T-cell (primary cell): Measurements from ENCODE around the gene ZNF229. TPM values are rescaled to one million over a fixed set of nuclear protein-coding genes. Genes with fewer than 3 reads are reported as not detected.
"Not testable (repeated sequence)": the region's sequence is repeated elsewhere in the genome, so short reads cannot be mapped to it uniquely, and the experiment has no call there.

Experiments
- ATAC-seq, 4 experiments: fragments of 200-7000 bp in 3 of 4; fragments of 150-1000 bp in 1 of 4; cut with Tn5 transposase; replicated peaks in 1 of 4; 1 replicate in 3 of 4; 2 replicates in 1 of 4; pipeline ENCODE4 v1.10.0; 2021; ENCODE audit warnings: moderate library complexity in 3 of 4, mild to moderate bottlenecking in 2 of 4, moderate number of reproducible peaks in 1 of 4
- CTCF ChIA-PET, 2 donors: fragments of 300-600 bp; sonication (Branson Sonifier 250); formaldehyde crosslinking; loops; one replicate each; lab custom pipeline; 2022; ENCODE audit warnings: antibody characterized with exemption in 2 of 2; lab: Charles Lee
- POLR2A ChIA-PET, 2 donors: fragments of 300-600 bp; sonication (Branson Sonifier 250); formaldehyde crosslinking; loops; one replicate each; lab custom pipeline; 2022; ENCODE audit warnings: antibody characterized with exemption in 2 of 2; lab: Charles Lee
- DNase-seq, 35 experiments: peaks; one replicate each; pipeline versions ENCODE4 v3.0.0 to v3.0.0-alpha.2; 2013 to 2023
- H3K27ac ChIP-seq: one replicate; pipeline ENCODE4 v1.5.1; 2013; ENCODE audit warnings: low read length
- H3K27me3 ChIP-seq, 2 experiments: replicated peaks in 1 of 2; 1 replicate in 1 of 2; 2 replicates in 1 of 2; pipeline versions ENCODE4 v1.6.1 to v1.7.0; 2013; ENCODE audit warnings: low read length in 1 of 2, mixed read lengths in 1 of 2; ENCODE audit not compliant: control insufficient read depth in 2 of 2, insufficient read depth in 2 of 2; ENCODE audit errors: extremely low read depth in 1 of 2
- H3K36me3 ChIP-seq, 2 donors: 1 replicate in 1 of 2; 2 replicates in 1 of 2; pipeline versions ENCODE4 v1.6.1 to v1.7.0; 2013; ENCODE audit warnings: low read length in 1 of 2; ENCODE audit not compliant: control insufficient read depth in 2 of 2, insufficient read depth in 1 of 2; ENCODE audit errors: extremely low read depth in 1 of 2
- H3K4me1 ChIP-seq, 2 experiments: 1 replicate in 1 of 2; 2 replicates in 1 of 2; pipeline versions ENCODE4 v1.6.1 to v1.7.0; 2013; ENCODE audit warnings: low read length in 2 of 2, mixed read lengths in 1 of 2; ENCODE audit not compliant: insufficient read depth in 2 of 2, control insufficient read depth in 1 of 2; ENCODE audit errors: extremely low read depth in 1 of 2
- H3K4me3 ChIP-seq, 2 donors: 1 replicate in 1 of 2; 2 replicates in 1 of 2; pipeline versions ENCODE4 v1.5.1 to v1.7.0; 2013; ENCODE audit warnings: mild to moderate bottlenecking in 2 of 2, low read length in 1 of 2, moderate library complexity in 1 of 2; ENCODE audit not compliant: control insufficient read depth in 1 of 2; ENCODE audit errors: extremely low read depth in 1 of 2
- H3K9me3 ChIP-seq: 2 replicates; pipeline ENCODE4 v1.7.0; 2013
- H3K27ac Mint-ChIP-seq, 2 donors: one replicate each; pipeline ENCODE4 v1.8.0; 2020 to 2021; ENCODE audit warnings: mild to moderate bottlenecking in 2 of 2, mixed read lengths in 2 of 2
- H3K27me3 Mint-ChIP-seq, 2 donors: one replicate each; pipeline ENCODE4 v1.8.0; 2021 to 2022; ENCODE audit warnings: mixed read lengths in 2 of 2
- H3K36me3 Mint-ChIP-seq: one replicate; pipeline ENCODE4 v1.8.0; 2021; ENCODE audit warnings: mixed read lengths
- H3K4me1 Mint-ChIP-seq, 3 donors: one replicate each; pipeline ENCODE4 v1.8.0; 2020 to 2022; ENCODE audit warnings: mixed read lengths in 3 of 3, mild to moderate bottlenecking in 1 of 3
- H3K4me3 Mint-ChIP-seq, 3 donors: one replicate each; pipeline ENCODE4 v1.8.0; 2020 to 2022; ENCODE audit warnings: mild to moderate bottlenecking in 3 of 3, mixed read lengths in 3 of 3, moderate library complexity in 3 of 3
- H3K9me3 Mint-ChIP-seq, 3 donors: one replicate each; pipeline ENCODE4 v1.8.0; 2020 to 2022; ENCODE audit warnings: mixed read lengths in 3 of 3
- WGBS: methylation state at CpG from one replicate; pipeline ENCODE4 v1.1.5; 2013; ENCODE audit warnings: missing lambda C conversion rate; ENCODE audit not compliant: insufficient coverage; 5-methylcytosine and 5-hydroxymethylcytosine counted together
- total RNA-seq, 35 experiments: library from RNA in 6 of 35; stranded (reverse) in 6 of 35; fragments of 120-200 nt in 1 of 35; gene quantifications; one replicate each; pipeline versions ENCODE4 v1.2.1 to v1.2.4 and lab custom pipeline; 2013 to 2026

ZNF229 gene
- total RNA-seq, 5 donors from 2014 or later (not counting 1 experiment from before 2014, with no cell fraction given): 0.54 to 2.5 (median 1.7) TPM

DNA sequence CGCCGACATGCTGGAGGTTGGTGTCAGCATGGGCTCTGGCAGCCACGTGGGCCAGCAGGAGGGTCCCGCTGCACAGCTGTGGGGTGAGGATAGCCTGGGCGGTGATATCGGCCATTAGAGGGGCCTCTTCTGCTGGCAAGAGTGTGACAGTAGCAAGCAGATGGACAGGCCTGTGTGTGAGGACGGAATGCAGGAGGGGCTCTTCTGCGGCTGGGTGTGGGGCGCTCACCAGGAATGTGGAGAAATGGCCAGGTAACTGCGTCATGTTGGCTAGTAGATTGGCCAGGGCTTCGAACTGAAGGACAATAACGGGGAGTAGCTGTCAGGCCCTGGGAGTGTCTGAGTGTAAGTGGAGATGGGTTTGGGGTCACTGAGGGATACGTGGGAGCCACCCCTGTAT is 7.7 kb upstream of the ZNF229 start:
- H3K9me3 ChIP-seq, DNase-seq, H3K36me3 ChIP-seq, ATAC-seq, H3K27me3 Mint-ChIP-seq, H3K27ac Mint-ChIP-seq, POLR2A ChIA-PET, H3K4me3 ChIP-seq, CTCF ChIA-PET, H3K4me3 Mint-ChIP-seq, H3K4me1 Mint-ChIP-seq, H3K4me1 ChIP-seq, H3K27ac ChIP-seq: not testable (repeated sequence)
- H3K27me3 ChIP-seq: peaks cover 0 to 19% of the 10 kb centered on the region in 2 experiments
- no CpG with 5 or more reads among the region's 13 CpGs for WGBS
- H3K36me3 Mint-ChIP-seq: peaks cover 28% of the 10 kb centered on the region
- peaks cover 34 to 55% (median 43%) of the 10 kb centered on the region in 3 donors for H3K9me3 Mint-ChIP-seq

- Histone ChIP-seq H3K9me3 (no peaks in the 10 kb centered on the region), H3K4me3 (no peak overlapping the region), H3K4me1 (no peaks in the 10 kb centered on the region), H3K36me3 (no peaks in the 10 kb centered on the region), H3K27me3 (peaks cover 0 to 19% of the 10 kb centered on the region in 2 experiments), H3K27ac (no peak overlapping the region)
- peaks cover 34 to 59% (median 47%) of the 10 kb centered on the region in 3 donors for H3K9me3 Mint-ChIP-seq
- DNase-seq (no peak), ATAC-seq (no peak)
- H3K4me1 Mint-ChIP-seq: no peaks in the 10 kb centered on the region
- CTCF ChIA-PET: no interaction called here
- peaks cover 31% of the 10 kb centered on the region for H3K36me3 Mint-ChIP-seq
- H3K27me3 Mint-ChIP-seq: peaks cover 7 to 10% of the 10 kb centered on the region in 2 donors
- no peak overlapping the region for H3K27ac Mint-ChIP-seq
- WGBS: no CpG with 5 or more reads among the region's 4 CpGs
- H3K4me3 Mint-ChIP-seq: no peak overlapping the region
- POLR2A ChIA-PET: no interaction called here
Observed at GRCh38 chr19:44455100-44455499, 6.8 kb upstream of the ZNF229 start.

- Mint-ChIP-seq H3K27ac (no peak overlapping the region), H3K27me3 (peaks cover 10% of the 10 kb centered on the region in 2 donors), H3K36me3 (peaks cover 36% of the 10 kb centered on the region), H3K4me1 (peaks cover 7 to 10% (median 9%) of the 10 kb centered on the region in 3 donors), H3K4me3 (no peak overlapping the region), H3K9me3 (peaks cover 38 to 64% (median 59%) of the 10 kb centered on the region in 3 donors)
- DNase-seq: no peak
- WGBS: 76% methylated on average over 4 of the region's 4 CpGs
- Histone ChIP-seq H3K27ac (no peak overlapping the region), H3K4me3 (no peak overlapping the region), H3K9me3 (peaks cover 2% of the 10 kb centered on the region), H3K4me1 (peaks cover 2 to 9% of the 10 kb centered on the region in 2 experiments), H3K36me3 (no peaks in the 10 kb centered on the region), H3K27me3 (peaks cover 0 to 19% of the 10 kb centered on the region in 2 experiments)
- ChIA-PET CTCF (no interaction called here), POLR2A (no interaction called here)
- ATAC-seq: no peak
Observed at GRCh38 chr19:44452367-44452766, 4.1 kb upstream of the ZNF229 start.

GRCh38 chr19:44451687-44452086 is 3.4 kb upstream of the ZNF229 start:
- H3K27ac ChIP-seq: no peak overlapping the region
- H3K4me1 ChIP-seq: peaks cover 2 to 9% of the 10 kb centered on the region in 2 experiments
- H3K36me3 Mint-ChIP-seq: peaks cover 40% of the 10 kb centered on the region
- CTCF ChIA-PET: no interaction called here
- ATAC-seq: no peak
- peaks cover 7 to 10% (median 10%) of the 10 kb centered on the region in 3 donors for H3K4me1 Mint-ChIP-seq
- H3K4me3 Mint-ChIP-seq: no peak overlapping the region
- H3K36me3 ChIP-seq: no peaks in the 10 kb centered on the region
- H3K9me3 ChIP-seq: peaks cover 4% of the 10 kb centered on the region
- 94% methylated on average over 14 of the region's 18 CpGs for WGBS
- no peak for DNase-seq
- H3K4me3 ChIP-seq: no peak overlapping the region
- POLR2A ChIA-PET: no interaction called here
- H3K9me3 Mint-ChIP-seq: peaks cover 38 to 71% (median 62%) of the 10 kb centered on the region in 3 donors
- no peak overlapping the region for H3K27ac Mint-ChIP-seq
- peaks cover 0 to 15% of the 10 kb centered on the region in 2 experiments for H3K27me3 ChIP-seq
- H3K27me3 Mint-ChIP-seq: peaks cover 10% of the 10 kb centered on the region in 2 donors

DNA sequence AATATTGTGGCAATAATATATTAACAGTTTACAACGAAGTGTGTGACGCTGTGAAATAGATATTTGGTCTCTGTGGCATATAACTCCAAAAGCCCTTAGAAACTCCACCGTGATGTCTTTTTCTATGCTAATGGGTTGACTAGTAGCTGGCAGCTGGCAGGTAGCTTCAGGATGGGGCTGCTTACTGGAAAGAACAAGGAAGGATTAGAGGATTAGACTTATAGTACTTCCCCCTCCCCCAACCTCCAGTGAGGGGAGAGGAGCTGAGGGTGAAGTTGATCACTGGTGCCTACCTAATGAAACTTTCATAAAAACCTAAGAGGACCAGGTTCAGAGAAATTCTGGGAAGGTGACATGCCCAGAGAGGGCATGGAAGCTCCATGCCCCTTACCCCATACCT is 9.8 kb downstream of the ZNF229 start:
- Histone ChIP-seq H3K4me3 (no peak overlapping the region), H3K36me3 (peaks cover 0 to 10% of the 10 kb centered on the region in 2 donors), H3K27ac (no peak overlapping the region), H3K9me3 (peaks cover 6% of the 10 kb centered on the region), H3K4me1 (no peaks in the 10 kb centered on the region), H3K27me3 (no peaks in the 10 kb centered on the region)
- H3K27ac Mint-ChIP-seq: no peak overlapping the region
- H3K4me1 Mint-ChIP-seq: no peaks in the 10 kb centered on the region
- H3K9me3 Mint-ChIP-seq: peaks cover 27 to 67% (median 65%) of the 10 kb centered on the region in 3 donors
- H3K36me3 Mint-ChIP-seq: peaks cover 37% of the 10 kb centered on the region
- ATAC-seq (no peak), DNase-seq (no peak)
- WGBS: no CpG with 5 or more reads among the region's 3 CpGs
- POLR2A ChIA-PET: no interaction called here
- no peak overlapping the region for H3K4me3 Mint-ChIP-seq
- H3K27me3 Mint-ChIP-seq: peaks cover 0 to 1% of the 10 kb centered on the region in 2 donors
- CTCF ChIA-PET: no interaction called here

DNA sequence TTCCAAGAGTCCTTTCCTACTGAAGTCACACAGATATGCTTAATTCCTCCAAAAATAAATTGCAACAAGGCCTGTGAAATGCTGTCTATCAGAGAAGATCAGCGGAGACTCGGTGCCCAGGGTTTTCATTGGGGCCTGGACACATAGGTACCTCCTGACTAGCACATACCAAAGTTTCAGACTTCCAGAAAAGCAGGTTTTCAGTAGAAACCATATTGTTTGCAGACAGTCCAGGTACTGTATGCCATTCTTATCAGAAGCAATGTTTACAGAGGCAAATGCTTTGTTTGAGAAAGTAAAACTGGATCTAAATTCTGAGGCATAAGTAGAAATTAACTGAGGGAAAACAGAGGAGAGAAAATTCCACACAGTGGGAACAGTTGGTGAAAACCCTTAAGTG is 12.8 kb downstream of the ZNF229 start:
- ATAC-seq (no peak), DNase-seq (no peak)
- H3K4me1 ChIP-seq: no peaks in the 10 kb centered on the region
- ChIA-PET CTCF (no interaction called here), POLR2A (no interaction called here)
- Mint-ChIP-seq H3K27me3 (peaks cover 0 to 1% of the 10 kb centered on the region in 2 donors), H3K9me3 (peaks cover 28 to 69% (median 59%) of the 10 kb centered on the region in 3 donors), H3K4me1 (no peaks in the 10 kb centered on the region), H3K4me3 (no peak overlapping the region), H3K27ac (no peak overlapping the region), H3K36me3 (peaks cover 32% of the 10 kb centered on the region)
- no peaks in the 10 kb centered on the region for H3K27me3 ChIP-seq
- peaks cover 0 to 6% of the 10 kb centered on the region in 2 donors for H3K36me3 ChIP-seq
- peaks cover 10% of the 10 kb centered on the region for H3K9me3 ChIP-seq
- no peak overlapping the region for H3K4me3 ChIP-seq
- WGBS: 100% methylated on average over 2 of the region's 2 CpGs
- H3K27ac ChIP-seq: no peak overlapping the region
